T-helper 17 cell (primary cell): ENCODE measurements around the gene KCNG3. TPM values are rescaled to one million over a fixed set of nuclear protein-coding genes. Genes with fewer than 3 reads are reported as not detected.

Experiments used
- ATAC-seq: fragments of 150-1000 bp; cut with Tn5 transposase; 2 replicates; pipeline ENCODE4 v1.10.0; 2021; ENCODE audit warnings: mild to moderate bottlenecking, moderate library complexity
- DNase-seq, 3 donors: peaks; one replicate each; pipeline versions ENCODE4 v3.0.0 to v3.0.0-alpha.2; 2020 to 2021
- H3K9me3 ChIP-seq: one replicate; pipeline ENCODE4 v1.7.0; 2013; ENCODE audit warnings: low read length, mild to moderate bottlenecking; ENCODE audit not compliant: control insufficient read depth, poor library complexity, severe bottlenecking
- H3K27ac Mint-ChIP-seq: one replicate; pipeline ENCODE4 v1.8.0; 2022; ENCODE audit warnings: mild to moderate bottlenecking, moderate library complexity, mixed read lengths
- H3K27me3 Mint-ChIP-seq: one replicate; pipeline ENCODE4 v1.8.0; 2022; ENCODE audit warnings: mixed read lengths
- H3K36me3 Mint-ChIP-seq: one replicate; pipeline ENCODE4 v1.8.0; 2022; ENCODE audit warnings: low read depth, mixed read lengths
- H3K4me1 Mint-ChIP-seq: one replicate; pipeline ENCODE4 v1.8.0; 2022; ENCODE audit warnings: mild to moderate bottlenecking, mixed read lengths
- H3K4me3 Mint-ChIP-seq: one replicate; pipeline ENCODE4 v1.8.0; 2022; ENCODE audit warnings: mild to moderate bottlenecking, moderate library complexity, mixed read lengths
- total RNA-seq, 4 donors: library from RNA in 2 of 4; stranded (reverse) in 2 of 4; gene quantifications; one replicate each; pipeline ENCODE4 v1.2.3 and lab custom pipeline; 2022 to 2026

KCNG3 gene, protein sequence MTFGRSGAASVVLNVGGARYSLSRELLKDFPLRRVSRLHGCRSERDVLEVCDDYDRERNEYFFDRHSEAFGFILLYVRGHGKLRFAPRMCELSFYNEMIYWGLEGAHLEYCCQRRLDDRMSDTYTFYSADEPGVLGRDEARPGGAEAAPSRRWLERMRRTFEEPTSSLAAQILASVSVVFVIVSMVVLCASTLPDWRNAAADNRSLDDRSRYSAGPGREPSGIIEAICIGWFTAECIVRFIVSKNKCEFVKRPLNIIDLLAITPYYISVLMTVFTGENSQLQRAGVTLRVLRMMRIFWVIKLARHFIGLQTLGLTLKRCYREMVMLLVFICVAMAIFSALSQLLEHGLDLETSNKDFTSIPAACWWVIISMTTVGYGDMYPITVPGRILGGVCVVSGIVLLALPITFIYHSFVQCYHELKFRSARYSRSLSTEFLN
- not detected for total RNA-seq
- total RNA-seq (lab: John Stamatoyannopoulos, UW), result 0 to 0.45 reads per million in 2 donors

DNA sequence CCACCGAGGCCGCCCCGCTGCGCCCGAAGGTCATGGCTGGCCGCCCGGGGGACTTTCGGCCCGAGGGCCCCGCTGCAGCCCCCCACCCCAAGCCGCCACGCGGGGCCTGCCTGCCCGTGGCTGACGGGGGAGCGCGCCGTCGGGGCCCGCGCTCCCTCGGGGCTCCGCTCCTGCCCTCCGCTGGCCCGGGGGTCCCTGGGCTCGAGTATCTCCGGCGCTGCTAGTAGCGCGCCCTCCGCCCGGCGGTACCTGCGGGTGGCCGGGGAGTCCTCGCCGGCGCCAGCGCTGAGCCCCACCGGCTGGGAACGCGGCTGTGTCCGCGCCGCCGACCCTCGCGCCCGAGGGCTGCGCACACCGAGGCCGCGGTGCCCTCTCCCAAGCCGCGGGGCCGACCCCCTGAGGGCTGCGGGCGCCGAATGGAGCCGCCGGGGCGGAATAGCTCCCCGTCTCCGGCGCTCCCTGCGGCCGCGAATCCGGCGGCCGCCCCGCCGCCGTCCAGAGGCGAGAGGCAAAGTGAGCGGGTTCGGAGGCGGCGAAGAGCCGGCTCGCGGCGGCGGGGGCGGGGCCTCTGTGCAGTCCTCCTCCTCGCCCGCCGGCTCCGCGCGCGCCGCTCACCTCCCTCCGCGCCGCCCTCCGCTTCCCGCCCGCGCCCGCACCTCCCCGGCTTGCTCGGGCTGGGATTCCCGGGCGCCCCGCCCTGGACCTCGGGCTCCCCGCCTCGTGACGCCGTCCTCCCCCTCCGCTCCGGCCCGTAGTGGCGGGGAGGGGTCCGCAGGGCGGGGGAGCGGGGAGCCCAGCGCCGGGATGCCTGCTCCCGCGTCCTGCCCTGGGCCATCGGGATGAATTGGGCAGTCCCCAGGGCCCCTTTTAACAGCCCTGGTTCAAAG is at the start of gene KCNG3:
Gene KCNG3, minus strand, starts transcription at position 515 of the 887 bp plus-strand sequence. Its CDS starts 481 bp downstream, at position 34.
- DNase-seq (peak; percentile 38 to 61 (median 54)), ATAC-seq (peak; percentile 83)
- no peaks in the 10 kb centered on the region for H3K9me3 ChIP-seq
- Mint-ChIP-seq H3K36me3 (no peaks in the 10 kb centered on the region), H3K4me3 (peak within 1 kb of the TSS; percentile 94), H3K27me3 (peaks cover 12% of the 10 kb centered on the region), H3K27ac (peak within 1 kb of the TSS; percentile 81), H3K4me1 (peaks cover 4% of the 10 kb centered on the region)

DNA sequence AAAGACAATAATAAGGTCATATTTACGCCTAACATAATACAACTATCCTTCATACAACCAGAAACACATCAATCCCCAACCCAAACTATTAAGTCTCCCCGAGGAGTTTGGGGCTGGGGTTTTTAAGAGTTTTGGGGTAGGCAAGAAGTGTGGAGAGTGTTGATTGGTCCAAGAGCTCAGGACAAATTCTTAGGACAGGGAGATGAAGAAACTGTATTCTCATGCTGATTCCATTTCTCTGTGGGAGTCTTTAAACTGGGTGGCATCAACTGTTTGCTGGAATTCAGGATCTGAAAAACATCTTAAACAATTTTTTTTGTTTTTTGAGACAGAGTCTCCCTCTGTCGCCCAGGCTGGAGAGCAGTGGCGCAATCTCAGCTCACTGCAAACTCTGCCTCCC is 49.1 kb upstream of the KCNG3 start:
- Mint-ChIP-seq H3K27me3 (no peaks in the 10 kb centered on the region), H3K36me3 (no peaks in the 10 kb centered on the region), H3K4me1 (no peaks in the 10 kb centered on the region), H3K27ac (no peak overlapping the region), H3K4me3 (no peak overlapping the region)
- H3K9me3 ChIP-seq, result no peaks in the 10 kb centered on the region
- no peak for ATAC-seq
- no peak for DNase-seq

DNA sequence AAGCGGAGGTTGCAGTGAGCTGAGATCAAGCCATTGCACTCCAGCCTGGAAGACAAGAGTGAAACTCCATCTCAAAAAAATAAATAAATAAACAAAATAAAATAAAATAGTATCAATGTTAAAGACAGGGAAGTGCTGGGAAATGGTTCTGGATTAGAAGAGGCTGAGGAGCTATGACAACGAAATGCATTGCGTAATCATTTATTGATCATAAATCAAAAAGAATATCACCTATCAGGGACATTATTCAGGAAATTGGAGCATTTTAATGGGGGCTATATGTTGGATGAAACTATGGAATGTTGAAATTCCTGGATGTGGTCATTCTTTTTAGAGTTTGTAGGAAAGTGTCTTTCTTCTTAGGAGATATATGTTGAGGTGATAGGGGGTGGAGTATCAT is 43.7 kb upstream of the KCNG3 start:
- H3K4me1 Mint-ChIP-seq, result no peaks in the 10 kb centered on the region
- DNase-seq (no peak), ATAC-seq (no peak)
- no peak overlapping the region for H3K4me3 Mint-ChIP-seq
- H3K36me3 Mint-ChIP-seq, result no peaks in the 10 kb centered on the region
- H3K27ac Mint-ChIP-seq, result no peak overlapping the region
- H3K9me3 ChIP-seq, result no peaks in the 10 kb centered on the region
- H3K27me3 Mint-ChIP-seq, result no peaks in the 10 kb centered on the region

DNA sequence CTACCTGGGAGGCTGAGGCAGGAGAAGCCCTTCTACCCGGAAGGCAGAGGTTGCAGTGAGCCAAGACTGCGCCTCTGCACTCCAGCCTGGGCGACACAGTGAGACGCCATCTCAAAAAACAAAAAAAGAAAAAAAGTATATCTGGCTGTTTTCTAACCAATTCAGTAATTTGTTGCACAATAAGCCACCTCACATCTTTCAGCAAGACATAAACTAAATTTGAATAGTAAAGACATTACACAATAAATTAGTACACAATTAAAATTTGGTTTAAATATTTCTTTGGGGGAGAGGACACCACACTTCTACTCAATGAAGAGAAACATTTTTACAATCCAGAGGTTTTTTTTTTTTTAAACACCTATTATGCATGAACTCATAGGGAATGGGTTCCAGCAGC is 38.6 kb upstream of the KCNG3 start:
- no peak overlapping the region for H3K27ac Mint-ChIP-seq
- no peak for ATAC-seq

DNA sequence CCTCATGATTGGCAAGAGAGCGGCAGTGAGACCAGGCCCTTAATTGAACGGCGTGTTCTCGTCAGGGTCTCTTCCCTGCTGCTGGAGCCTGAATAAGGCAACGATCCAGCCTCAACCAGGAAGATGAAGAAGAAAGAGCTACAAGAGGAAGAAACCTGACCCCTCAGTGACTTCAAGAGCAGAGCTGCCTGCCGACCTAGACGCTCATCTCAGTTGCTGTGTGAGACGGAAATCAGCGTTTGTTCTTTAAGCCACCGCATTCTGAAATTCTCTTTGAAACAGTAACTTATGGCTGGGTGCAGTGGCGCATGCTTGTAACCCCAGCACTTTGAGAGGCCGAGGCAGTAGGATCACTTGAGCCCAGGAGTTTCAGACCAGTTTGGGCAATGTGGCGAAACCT is 29.6 kb upstream of the KCNG3 start:
- H3K36me3 Mint-ChIP-seq, result no peaks in the 10 kb centered on the region
- H3K27ac Mint-ChIP-seq, result no peak overlapping the region
- ATAC-seq, result no peak
- H3K27me3 Mint-ChIP-seq, result no peaks in the 10 kb centered on the region
- no peak for DNase-seq
- peaks cover 2% of the 10 kb centered on the region for H3K4me1 Mint-ChIP-seq
- H3K4me3 Mint-ChIP-seq, result no peak overlapping the region
- no peaks in the 10 kb centered on the region for H3K9me3 ChIP-seq

More for the DNA sequence above, 38.6 kb upstream of the KCNG3 start:
- Mint-ChIP-seq H3K4me1 (no peaks in the 10 kb centered on the region), H3K27me3 (no peaks in the 10 kb centered on the region), H3K36me3 (no peaks in the 10 kb centered on the region), H3K4me3 (no peak overlapping the region)
- no peaks in the 10 kb centered on the region for H3K9me3 ChIP-seq
- DNase-seq, result no peak

DNA sequence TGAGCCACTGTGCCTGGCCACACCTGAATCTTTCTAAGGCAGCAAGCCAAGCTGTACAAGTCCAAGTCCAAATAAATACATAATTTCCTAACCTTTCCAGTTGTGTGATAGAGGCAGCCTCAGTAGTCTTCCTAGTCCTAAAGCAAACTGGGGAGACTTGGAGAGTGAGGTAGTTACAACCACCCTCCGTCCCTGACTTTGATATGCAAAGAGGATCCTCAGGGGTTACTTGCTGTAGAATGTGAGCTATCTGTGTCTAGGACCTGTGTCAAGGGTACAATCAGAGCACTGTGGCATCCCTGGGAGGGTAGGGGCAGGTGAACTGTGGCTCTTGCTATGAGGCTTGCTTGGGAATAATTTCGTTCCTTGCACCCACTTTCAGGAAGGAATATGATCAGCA is 28.3 kb upstream of the KCNG3 start:
- ATAC-seq (no peak), DNase-seq (no peak)
- no peaks in the 10 kb centered on the region for H3K36me3 Mint-ChIP-seq
- H3K4me3 Mint-ChIP-seq, result no peak overlapping the region
- H3K9me3 ChIP-seq, result no peaks in the 10 kb centered on the region
- no peak overlapping the region for H3K27ac Mint-ChIP-seq
- no peaks in the 10 kb centered on the region for H3K27me3 Mint-ChIP-seq
- H3K4me1 Mint-ChIP-seq, result peaks cover 2% of the 10 kb centered on the region

DNA sequence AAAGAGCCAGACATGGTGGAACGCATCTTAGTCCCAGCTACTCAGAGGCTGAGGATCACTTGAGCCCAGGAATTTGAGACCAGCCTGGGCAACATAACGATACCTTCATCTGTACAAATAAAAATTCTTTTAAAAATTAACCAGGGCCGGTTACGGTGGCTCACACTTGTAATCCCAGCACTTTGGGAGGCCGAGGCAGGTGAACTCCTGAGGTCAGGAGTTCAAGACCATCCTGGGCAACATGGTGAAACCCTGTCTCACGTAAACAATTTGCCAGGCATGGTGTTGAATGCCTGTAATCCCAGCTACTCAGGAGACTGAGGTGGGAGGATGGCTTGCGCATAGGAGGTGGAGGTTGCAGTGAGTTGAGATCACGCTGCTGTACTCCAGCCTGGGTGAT is 25.8 kb upstream of the KCNG3 start:
- H3K9me3 ChIP-seq, result no peaks in the 10 kb centered on the region
- ATAC-seq, result no peak
- no peak overlapping the region for H3K4me3 Mint-ChIP-seq
- H3K27me3 Mint-ChIP-seq, result no peaks in the 10 kb centered on the region
- peaks cover 2% of the 10 kb centered on the region for H3K4me1 Mint-ChIP-seq
- H3K27ac Mint-ChIP-seq, result no peak overlapping the region
- no peaks in the 10 kb centered on the region for H3K36me3 Mint-ChIP-seq
- DNase-seq, result no peak

DNA sequence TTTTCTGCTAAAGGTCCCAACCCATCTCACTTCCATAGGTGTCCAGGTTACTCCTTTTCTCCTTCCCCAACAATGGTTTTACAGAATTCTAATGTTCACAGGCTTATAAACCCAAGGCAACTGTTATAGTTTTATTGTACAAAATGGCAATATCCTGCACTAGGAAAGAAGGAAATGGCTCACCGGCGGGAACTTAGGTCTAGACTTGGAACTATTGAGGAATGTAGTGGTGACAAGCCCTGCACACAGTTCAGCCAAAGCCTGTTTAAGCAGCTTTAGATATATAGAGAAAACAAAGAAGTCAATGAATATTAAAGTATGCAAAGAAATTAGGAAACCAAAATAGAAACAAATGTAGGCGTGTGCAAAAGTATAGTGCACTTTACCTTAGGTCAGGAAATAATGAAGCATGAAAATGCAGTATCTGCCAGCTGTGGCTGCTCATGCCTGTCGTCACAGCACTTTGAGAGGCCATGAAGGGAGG is 22.7 kb upstream of the KCNG3 start:
- H3K4me1 Mint-ChIP-seq, result no peaks in the 10 kb centered on the region
- H3K36me3 Mint-ChIP-seq, result no peaks in the 10 kb centered on the region
- H3K27me3 Mint-ChIP-seq, result peaks cover 6% of the 10 kb centered on the region
- DNase-seq, result no peak
- ATAC-seq, result no peak
- H3K4me3 Mint-ChIP-seq, result no peak overlapping the region
- no peaks in the 10 kb centered on the region for H3K9me3 ChIP-seq
- H3K27ac Mint-ChIP-seq, result no peak overlapping the region

DNA sequence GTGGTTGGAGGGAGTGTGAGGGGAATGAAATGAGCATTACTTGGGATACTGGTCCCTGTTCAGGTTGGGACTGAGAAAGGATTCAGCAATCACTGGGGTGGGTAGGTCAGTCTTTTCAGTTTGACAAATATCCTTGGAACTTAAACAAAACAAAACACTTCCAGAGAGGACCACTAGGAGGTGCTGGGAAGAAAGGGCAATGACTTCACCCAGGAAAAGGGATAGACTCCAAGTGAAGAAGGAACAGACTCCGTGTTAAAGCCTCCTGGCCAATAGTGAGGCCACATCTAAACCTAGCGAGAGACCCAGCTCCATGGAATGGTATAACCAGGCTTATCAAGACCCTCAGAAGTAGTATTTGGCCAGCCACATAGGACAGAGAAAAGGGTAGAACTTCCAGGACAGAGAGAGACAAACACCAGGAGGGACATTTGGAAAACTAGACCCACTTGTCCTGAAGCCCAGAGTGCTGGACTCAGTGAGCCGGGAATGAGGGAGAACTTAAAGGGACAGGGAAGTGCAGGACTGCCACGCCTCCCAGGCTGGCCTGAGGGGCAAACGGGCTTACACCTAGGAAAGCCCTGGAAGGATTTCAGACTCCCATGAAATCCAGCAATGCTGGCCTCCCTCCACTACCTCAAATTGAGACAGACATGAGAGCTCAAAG is 19.6 kb upstream of the KCNG3 start:
- Mint-ChIP-seq H3K36me3 (no peaks in the 10 kb centered on the region), H3K4me1 (peaks cover 5% of the 10 kb centered on the region), H3K27me3 (peaks cover 6% of the 10 kb centered on the region), H3K4me3 (no peak overlapping the region), H3K27ac (no peak overlapping the region)
- no peaks in the 10 kb centered on the region for H3K9me3 ChIP-seq
- DNase-seq, result no peak
- no peak for ATAC-seq

DNA sequence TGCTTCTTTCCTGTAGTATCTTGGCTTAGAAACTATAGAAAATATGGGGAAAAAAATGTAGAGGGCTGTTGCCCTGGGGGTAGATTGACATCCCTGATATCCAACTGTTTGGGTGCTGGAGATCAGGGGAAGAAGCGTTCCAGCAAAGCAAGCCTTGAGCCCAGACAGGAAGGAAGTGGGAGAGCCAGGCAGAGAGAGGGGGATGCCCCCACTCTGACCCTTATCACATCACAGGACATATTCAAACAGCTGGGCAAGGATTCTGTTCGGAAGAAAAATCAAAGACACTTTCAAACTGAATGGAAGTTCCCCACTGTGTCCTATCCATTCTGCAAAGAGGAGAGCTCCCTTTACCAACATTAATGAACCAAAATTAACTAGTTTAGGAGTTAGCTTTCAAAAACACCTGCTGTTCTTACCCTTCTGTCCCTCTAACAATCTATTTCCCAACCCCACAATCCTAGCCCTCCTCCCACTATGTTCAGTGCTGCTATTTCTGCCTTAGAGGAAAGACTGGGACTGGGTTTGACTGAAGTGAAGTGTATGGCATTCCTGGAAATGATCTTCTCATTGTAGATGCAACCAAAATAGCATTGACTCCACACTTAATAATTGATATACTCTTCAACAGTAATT is 16.9 kb upstream of the KCNG3 start:
- Mint-ChIP-seq H3K27ac (no peak overlapping the region), H3K4me1 (peaks cover 5% of the 10 kb centered on the region), H3K27me3 (peaks cover 6% of the 10 kb centered on the region), H3K36me3 (no peaks in the 10 kb centered on the region), H3K4me3 (no peak overlapping the region)
- DNase-seq, result no peak
- ATAC-seq, result no peak
- H3K9me3 ChIP-seq, result no peaks in the 10 kb centered on the region

DNA sequence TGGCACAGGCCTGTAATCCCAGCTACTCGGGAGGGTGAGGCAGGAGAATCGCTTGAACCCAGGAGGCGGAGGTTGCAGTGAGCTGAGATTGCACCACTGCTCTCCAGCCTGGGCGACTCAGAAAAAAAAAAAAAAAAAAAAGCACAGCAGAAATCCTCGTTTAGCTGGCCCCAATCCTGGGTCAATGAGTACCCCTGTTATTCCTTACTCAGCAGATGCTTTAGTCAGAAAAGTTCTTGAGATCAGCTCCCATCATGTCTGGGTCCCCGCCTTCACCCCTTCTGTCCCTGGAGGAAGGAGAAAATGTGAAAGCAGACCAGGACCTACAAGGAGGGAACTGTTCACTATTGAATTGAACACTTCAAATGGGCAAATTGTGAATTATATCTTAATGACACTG is 16.4 kb upstream of the KCNG3 start:
- DNase-seq (no peak), ATAC-seq (no peak)
- no peaks in the 10 kb centered on the region for H3K9me3 ChIP-seq
- H3K27me3 Mint-ChIP-seq, result peaks cover 9% of the 10 kb centered on the region
- H3K27ac Mint-ChIP-seq, result no peak overlapping the region
- no peaks in the 10 kb centered on the region for H3K36me3 Mint-ChIP-seq
- peaks cover 5% of the 10 kb centered on the region for H3K4me1 Mint-ChIP-seq
- no peak overlapping the region for H3K4me3 Mint-ChIP-seq

DNA sequence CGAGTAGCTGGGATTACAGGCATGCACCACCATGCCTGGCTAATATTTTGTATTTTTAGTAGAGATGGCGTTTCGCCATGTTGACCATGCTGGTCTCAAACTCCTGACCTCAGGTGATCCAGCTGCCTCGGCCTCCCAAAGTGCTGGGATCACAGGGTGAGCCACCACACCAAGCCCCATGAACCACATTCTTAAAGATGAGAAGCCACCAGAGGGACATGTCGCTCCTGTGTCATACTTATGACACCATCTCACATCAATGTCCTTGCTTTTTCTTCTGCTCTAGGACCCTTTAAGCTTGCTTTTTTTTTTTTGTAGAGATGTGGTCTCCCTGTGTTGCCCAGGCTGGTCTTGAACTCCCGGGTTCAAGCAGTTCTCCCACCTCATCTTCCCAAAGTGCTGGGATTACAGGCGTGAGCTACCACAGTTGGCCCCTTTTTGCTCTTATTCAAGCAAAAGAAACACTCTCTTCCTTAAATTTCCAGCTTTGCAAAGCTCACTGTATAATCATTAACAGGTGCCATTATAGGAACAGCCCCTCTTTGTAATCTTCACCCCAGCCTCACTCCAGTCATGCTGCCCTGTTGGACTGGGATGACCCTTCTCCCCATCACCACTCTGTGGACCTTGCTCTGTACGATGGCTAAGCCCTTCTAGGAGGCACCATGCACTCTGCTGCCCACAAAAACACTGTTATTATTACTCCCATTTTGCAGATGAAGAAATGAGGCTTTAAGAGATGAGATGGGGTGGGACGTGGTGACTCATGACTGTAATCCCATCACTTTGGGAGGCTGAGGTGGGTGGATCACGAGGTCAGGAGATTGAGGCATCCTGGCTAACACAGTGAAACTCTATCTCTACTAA is 10.8 kb upstream of the KCNG3 start:
- H3K27me3 Mint-ChIP-seq, result peaks cover 15% of the 10 kb centered on the region
- no peaks in the 10 kb centered on the region for H3K4me1 Mint-ChIP-seq
- no peaks in the 10 kb centered on the region for H3K9me3 ChIP-seq
- H3K27ac Mint-ChIP-seq, result no peak overlapping the region
- no peak for DNase-seq
- no peak for ATAC-seq
- no peaks in the 10 kb centered on the region for H3K36me3 Mint-ChIP-seq
- no peak overlapping the region for H3K4me3 Mint-ChIP-seq
